HG02571 (cell line): ENCODE results near the gene FABP6.
A peak's percentile ranks its signal among the peaks of the same experiment; 100 is the strongest.
"Not testable (repeated sequence)": the region's sequence is repeated elsewhere in the genome, so short reads cannot be mapped to it uniquely, and the experiment has no call there.

Experiments
- ATAC-seq: cut with Tn5 transposase; IDR thresholded peaks from one replicate; pipeline ENCODE4 v1.9.1; 2021; ENCODE audit warnings: mild to moderate bottlenecking, moderate library complexity; ENCODE audit not compliant: unreplicated experiment

The FABP6 gene, protein sequence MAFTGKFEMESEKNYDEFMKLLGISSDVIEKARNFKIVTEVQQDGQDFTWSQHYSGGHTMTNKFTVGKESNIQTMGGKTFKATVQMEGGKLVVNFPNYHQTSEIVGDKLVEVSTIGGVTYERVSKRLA

DNA sequence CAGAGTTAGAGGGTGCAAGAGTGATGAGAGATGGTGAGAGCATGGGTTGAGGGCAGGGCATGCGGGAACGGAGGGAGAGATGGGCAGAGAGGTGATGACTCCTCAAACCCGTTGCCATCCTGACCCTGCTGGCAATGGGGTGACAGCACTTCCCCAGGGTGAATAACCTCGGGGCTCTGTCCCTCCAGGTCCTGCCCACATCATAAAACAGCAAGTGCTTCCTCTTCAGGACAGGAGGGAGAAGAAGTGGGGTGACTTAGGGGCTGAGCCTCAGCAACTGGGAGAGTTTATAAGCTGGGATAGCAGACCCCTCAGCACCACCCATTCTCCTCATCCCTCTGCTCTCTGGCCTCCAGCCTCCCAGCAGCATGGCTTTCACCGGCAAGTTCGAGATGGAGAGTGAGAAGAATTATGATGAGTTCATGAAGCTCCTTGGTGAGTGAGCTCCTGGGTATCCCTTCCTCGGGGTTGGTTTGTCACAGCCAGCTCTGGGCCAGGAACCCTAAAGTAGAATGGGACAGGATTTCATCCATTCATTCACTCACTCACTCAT, at the start of gene FABP6:
Gene FABP6, plus strand, starts transcription at position 317 of the 553 bp plus-strand sequence. Its CDS starts 52 bp downstream, at position 369.
- ATAC-seq, result no peak

DNA sequence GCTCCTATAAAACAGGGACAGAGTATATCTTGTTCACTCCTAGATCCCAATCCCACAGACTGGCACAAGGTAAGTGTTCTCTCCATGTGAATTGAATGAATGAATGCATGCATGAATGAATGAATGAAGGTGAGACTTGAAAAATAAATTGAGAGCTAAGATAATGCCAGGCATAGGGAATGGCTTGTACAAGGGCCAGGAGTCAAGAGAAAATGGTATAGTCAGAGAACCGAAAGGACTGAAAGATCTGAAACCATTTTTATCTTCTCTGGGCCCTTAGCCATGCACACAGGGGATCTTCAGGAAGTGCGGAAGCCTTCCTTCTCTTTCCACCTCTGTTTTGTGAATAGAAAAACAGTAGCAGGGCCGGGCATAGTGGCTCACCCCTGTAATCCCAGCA, 48.4 kb upstream of the FABP6 start:
- ATAC-seq, result no peak

DNA sequence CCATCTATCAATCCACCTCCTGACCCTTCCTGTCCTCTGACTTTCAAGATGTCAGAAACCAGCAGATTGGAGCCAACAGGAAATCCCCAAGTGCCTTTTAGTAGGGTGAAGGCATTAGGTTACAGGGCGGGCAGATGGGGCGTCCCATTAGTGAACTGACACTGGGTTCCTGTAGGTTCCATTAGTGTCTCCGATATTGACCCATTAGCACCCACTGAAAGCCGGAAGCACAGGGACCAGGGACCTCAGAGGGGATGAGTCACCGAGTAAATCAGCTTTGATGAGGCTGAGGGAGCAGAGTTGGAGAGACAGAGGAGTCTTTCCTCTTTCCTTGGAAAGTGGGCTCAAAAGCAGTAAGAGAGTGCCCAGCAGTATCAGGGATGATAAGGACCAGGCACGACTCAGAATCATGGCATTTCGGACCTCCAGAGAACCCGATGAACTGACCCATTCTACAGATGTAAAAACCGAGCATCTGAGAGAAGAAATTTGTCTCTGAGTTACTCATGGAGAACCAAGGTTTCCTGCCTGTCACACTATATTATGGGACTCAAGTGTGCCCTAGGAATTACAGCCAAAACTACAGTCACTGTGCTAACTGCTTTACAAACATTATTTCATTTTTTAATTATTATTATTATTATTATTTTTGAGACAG, 47.2 kb upstream of the FABP6 start:
- no peak for ATAC-seq

DNA sequence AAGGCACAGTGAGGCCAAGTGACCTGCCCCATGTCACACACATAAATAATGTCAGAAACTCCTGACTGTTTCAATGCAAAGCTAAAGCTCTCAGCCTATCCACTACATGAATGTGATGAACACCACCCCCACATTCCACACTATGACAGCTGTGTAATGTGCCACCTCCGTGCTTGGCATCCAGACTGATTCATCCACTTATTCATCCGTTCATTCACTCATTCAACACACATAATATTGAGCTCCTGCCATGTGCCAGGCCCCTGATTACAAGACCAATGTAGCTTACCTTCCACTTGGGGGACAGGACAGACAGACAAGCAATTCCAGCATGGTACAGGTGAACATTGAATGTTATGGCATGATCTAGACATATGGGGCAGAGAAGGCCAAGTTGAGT, 46.2 kb upstream of the FABP6 start:
- ATAC-seq, result no peak

DNA sequence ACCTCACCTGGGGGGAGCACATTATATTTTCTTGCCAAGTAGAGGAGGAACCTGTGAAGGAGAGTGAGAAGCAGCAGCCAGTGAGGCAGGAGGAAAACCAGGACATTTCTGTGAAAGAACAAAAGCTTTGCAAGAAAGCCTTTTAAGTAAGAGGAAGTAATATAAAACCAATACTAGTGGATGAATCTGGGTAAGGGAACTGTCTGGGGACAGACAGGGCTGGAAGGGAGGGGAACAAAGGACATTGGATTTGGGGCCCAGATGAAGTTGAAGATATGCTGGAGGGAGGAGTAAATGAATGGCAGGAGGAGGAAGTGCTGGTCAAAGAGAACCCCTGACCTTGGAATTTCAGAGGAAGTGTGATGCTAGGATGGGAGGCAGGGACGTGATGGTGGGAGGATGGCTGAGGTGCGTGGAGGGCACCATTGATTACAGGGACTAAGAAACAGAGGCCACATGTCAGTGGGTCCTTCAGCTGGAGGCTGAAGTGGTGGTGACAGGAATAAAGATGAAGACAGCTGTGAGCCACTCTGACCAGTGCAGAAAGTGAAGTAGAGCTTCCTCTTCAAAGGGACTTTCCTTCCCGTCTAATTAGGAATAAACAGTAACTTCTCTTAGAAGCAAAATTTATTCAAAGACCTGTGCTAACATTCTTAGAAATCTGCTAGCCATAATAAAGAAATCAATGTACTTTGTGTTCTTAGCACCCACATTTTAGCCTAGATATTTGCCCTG, 43.5 kb upstream of the FABP6 start:
- no peak for ATAC-seq

DNA sequence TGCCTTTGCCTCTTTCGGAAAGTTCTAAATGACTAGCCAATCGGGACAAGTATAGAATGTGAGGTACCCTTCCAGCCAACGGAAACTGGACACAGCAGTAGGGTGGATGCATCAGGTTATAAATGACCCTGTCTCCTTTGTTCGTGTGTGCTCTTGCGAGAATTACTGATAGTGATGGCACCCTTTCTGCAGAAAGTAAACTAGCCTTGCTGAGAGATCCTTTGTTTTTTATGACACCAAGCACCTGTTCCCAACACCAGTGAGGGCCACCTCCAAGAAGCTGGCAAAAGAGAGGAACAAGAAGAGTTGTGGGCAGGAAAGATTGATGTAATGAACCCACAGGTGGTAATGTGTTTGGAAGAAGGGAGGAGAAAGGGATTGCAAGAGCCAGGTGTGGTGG, 42.8 kb upstream of the FABP6 start:
- no peak for ATAC-seq

DNA sequence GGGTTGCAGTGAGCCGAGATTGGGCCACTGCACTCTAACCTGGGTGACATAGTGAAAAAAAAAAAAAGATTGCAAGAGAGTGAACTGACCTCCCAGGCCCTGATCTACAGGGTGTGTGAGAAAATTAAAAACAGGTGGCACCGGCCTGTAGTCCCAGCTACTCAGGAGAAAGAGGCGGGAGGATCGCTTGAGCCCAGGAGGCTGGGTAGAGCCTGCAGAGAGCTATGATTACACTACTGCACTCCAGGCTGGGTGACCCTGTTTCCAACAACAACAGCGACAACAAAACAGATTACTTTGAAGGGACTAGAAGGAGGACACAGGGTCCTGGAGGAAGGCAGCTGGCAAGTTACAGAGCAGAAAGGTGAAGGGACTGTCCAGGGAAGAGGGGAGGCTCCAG, 42.2 kb upstream of the FABP6 start:
- no peak for ATAC-seq

DNA sequence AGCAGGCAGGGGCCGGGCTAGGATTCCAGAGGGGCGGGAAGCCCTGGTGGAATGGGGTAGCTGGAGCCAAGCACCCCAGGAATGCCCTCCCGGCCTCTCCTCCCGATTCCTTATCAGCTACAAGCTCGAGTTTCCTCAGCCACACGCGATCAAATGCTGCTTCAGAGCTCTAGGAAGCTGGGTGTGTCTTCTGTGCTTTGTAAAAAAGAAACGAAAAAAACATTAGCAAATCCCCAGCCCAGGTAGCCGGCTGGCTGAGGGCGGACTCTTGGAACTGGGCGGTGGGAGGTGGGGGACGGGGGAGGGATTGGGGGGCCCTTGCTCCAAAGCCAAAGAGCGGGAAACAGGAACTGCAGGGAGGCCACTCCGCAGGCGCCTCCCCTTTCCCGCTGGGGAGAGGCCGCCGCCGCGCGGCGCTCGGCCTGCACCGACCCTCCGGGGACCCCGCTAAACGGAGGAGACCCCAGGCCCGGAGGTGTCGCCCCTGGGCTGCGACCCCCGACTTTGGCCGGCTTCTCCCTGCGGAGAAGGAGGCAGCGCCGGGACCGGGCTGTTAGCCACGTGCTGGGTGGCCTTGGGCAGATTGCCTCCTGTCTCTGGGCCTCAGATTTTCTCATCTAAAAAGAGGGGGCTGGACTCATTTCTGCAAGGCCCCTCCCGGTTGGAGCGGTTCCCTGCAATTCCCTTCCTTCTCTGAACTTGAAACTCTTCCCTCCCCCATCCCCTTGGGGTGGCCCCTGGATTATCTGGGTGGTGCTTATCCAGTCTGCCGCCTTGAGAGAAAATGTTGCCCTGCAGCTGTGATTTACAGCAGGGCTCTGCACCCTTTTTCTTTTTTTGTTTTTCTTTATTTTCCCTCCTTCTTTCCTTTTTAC, 40.9 kb upstream of the FABP6 start:
- no peak for ATAC-seq

DNA sequence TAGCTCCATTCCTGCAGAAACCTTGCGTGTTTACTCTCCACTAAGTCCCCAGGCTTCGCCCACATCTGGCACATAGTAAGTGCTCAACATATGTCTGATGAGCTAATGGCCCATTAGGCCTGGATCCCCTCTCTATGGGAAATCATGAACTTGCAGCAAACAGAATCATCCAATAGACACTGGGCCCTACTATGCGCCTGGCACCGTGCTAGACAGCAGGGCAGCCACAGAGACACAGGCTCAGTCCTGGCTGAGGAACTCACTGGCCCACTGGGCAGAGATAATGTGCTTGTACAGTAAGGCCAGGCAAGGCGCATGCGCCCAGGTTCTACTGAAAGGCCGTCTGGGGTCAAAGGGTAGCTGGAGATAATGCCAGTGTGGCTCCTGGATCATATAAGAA, 36.9 kb upstream of the FABP6 start:
- no peak for ATAC-seq

DNA sequence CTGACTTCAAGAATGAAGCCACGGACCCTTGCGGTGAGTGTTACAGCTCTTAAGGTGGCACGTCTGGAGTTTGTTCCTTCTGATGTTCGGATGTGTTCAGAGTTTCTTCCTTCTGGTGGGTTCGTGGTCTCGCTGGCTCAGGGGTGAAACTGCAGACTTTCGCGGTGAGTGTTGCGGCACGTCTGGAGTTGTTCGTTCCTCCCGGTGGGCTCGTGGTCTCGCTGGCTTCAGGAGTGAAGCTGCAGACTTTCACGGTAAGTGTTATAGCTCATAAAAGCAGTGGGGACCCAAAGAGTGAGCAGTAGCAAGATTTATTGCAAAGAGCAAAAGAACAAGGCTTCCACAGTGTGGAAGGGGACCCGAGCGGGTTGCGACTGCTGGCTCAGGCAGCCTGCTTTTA, 36.2 kb upstream of the FABP6 start:
- not testable (repeated sequence) for ATAC-seq

DNA sequence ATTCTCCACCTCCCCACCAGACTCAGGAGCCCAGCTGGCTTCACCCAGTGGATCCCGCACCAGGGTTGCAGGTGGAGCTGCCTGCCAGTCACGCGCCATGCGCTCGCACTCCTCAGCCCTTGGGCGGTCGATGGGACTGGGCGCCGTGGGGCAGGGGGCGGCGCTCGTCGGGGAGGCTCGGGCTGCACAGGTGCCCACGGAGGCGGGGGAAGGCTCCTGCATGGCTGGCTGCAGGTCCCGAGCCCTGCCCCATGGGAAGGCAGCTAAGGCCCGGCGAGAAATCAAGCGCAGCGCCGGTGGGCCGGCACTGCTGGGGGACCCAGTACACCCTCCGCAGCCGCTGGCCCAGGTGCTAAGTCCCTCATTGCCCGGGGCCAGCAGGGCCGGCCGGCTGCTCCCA, 35.5 kb upstream of the FABP6 start:
- not testable (repeated sequence) for ATAC-seq

DNA sequence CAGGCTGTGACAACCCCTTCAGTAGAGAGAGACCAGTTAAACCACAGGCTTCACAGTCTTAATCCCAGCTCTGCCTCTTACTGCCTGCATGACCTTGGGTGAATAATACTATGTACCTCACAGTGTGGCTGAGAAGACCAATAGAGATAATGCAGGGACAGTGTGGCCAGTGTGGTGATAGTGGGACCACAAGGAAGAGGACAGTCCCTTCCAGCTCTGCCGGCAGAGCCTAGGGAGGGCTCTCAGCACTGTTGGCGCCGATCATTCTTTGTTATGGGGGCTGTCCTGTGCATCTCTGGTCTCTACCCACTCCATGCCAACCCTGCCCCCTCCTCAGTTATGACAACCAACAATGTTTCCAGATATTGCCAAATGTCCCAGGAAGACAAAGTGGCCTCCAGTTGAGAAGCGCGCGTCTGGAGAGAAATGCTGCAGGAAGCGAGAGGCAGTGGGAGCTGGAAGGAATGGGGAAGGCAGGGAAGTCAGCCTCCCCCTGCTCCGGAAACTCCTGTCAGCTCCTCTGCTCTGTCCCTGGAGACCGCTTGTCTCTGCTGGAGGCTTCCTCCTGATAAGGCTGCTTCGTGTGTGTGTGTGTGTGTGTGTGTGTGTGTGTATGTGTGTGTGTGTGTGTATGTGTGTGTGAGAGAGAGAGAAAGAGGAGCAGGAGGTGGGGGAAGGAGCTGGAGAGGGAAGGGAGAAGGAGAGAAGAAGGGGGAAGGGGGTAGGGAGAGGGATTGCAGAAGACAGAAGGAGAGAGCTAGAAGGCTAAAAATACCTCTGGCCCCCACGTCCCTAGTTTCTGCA, 31.8 kb upstream of the FABP6 start:
- no peak for ATAC-seq

DNA sequence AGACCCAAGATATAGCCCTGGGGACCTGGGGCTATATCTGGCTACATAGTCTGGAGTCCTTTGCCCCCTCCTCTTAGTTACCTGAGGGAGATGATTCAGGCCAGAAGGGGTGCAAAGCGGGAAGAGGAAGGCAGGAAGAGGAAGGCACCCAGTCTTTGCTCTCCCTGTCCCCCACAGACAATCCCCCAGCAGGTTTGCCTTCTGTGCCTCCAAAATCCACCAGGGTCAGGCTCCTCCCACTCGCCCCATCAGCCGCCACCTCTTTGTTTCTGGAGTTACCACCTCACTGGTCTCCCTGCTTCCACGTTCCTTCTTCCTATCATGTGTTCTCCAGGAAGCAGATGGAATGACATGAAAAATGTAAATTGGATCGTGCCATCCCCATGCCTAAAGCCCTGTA, 31.2 kb upstream of the FABP6 start:
- ATAC-seq, result no peak

DNA sequence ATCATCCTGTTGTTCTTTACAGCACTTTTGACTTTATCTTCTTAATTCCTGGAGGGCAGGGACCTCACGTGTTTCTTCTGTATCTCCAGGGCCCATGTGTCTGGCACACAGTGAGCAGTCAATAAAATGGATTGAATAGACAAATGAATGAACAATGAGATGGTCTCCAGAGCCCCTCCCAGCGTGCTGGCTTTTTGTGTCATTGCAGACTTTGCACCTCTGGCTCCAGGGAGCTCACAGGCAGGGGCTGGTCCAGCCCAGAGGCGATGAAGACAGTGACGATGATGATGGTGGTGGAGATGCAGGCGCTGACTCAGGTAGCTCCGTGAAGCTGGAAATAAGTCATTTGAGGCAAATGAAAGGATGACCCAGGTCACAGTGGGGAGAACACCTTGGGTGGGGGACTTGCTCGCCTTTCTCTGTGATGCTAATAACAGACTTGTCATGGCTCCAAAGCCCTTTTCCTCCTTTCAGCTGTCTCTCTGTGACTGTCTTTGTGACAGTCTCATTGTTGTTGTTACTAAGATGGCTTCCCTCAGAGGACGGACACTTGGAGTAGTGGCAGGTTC, 30.4 kb upstream of the FABP6 start:
- ATAC-seq, result no peak

DNA sequence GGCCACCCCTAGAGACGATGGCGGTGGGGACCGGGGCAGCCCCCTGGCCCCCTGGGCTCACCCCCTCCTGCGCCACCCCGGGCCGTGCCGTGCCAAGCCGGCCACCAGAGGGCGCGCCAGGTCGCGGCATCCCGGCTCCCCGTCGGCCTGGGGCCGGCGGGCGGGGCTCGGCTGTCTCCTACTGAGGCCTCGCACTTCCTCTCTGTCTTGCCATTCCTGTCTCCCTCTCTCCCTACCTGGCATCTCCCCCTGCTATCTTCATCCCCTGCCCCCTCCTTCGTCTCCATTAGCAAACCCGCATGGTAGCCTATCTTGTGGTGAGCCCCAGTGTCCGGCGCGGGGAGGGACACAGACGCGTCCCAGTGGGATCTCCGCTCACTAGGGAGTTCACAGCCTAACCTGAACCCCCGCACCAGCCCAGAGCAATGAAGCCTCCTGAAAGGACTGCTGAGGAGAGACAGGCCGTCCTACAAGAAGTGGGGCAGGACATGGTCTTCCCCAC, 29.8 kb upstream of the FABP6 start:
- peak; percentile 88 for ATAC-seq

DNA sequence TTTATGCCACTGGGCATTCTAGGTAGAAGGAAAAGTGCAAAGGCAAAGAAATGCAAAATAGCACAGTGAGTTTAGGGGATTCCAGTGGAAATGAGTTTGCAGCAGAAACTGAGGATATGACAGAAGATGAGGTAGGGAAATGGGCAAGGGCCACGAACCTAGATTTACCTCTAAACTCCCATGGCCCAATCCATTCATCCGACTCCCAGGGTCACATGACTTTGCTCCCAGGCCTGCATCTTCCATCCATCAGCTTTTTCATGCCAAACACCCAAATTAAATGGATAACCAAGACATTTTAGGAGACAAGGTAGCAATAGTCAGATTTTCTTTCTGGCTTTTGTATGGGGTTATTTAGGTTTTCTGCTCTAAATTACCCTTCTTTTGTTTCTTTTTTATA, 22.2 kb upstream of the FABP6 start:
- no peak for ATAC-seq

DNA sequence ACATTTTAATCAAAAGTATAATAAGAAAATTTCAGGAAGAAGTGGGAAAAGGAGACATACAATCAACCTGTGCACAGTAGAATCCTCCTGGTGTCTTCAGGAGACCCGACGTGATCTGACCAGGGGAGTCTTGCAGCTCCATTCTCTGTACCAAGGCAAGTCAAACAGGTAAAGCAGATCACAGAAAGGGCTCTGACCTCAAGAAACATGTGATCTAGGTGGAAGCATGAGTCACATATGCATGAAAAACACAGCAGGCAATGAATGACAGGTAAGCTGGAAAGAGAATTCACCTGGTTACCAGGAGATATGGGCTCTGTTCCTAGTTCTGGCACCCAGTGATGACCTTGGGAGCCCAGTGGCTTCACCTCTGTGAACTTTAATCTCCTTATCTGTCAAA, 19.4 kb upstream of the FABP6 start:
- ATAC-seq, result no peak

DNA sequence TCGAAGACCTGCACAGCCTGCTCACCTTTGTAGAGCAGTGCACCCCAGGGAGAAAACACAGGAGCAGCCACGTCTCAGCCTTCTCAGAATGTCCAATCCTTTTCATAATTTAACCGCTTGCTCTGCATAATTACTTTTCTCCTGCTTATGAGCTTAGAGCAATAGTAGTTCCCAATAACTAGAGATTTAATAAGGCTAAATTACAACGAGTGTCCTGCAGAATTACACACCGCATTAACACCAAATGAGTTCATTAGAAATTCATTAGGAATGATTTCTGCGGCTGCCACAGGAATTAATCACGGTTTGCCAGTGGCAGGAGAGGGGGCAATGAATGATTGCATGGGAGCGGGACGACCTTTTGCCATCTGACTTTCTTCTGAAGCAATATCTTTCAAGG, 18.7 kb upstream of the FABP6 start:
- ATAC-seq, result no peak

DNA sequence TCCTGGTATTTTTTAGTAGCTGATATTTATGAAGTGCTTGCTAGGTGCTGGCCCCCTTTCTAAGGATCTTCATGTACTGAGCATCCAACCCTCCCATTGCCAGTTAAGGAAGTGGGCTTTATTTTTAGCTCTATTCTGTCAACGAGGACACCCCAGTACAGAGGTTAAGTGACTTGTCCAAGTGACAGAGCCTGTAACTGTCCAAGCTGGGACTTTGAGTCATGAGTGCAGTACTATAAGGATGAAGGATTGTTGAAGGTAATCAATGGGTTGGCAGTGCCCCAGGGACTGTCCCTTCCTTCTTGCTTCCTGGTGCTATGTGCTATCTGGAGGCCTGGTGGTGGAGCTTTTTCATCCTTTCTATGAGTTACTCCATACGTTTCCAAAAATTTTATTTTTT, 18.0 kb upstream of the FABP6 start:
- ATAC-seq, result no peak

DNA sequence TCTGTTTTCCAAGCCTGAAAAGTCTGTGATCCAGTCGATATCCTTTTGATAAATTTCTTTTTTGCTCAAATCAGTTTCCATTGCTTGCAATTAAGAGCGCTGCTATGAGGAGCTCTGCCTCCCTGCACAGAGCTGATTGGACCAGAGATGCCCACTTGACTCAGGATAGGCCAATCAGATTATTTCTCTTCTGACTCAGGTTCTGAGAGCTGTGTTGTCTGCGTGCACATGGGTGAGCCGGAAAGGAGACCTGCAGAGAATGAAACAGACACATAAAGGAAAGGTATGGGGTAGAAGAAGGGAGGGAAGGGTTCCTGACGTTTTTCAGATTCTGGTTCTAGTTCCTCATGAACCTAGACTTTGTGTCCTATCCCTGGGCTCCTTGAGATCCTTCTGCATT, 15.8 kb upstream of the FABP6 start:
- no peak for ATAC-seq
